Neural cell (in vitro differentiated cells): ENCODE results near the gene HSD3B1. TPM values are rescaled to one million over a fixed set of nuclear protein-coding genes. Genes with fewer than 3 reads are reported as not detected.

ENCODE experiments used
- H2AFZ ChIP-seq: fragments of 200-600, 300-800 bp; sonication (generic), shearing (Covaris generic); 2 replicates; pipeline ENCODE4 v1.6.0; 2014; ENCODE audit warnings: low read depth, mild to moderate bottlenecking, antibody characterized with exemption, low read length, moderate library complexity
- H3F3A ChIP-seq: fragments of 200-600 bp; shearing (Covaris generic); 2 replicates; pipeline ENCODE4 v1.6.1; 2016; ENCODE audit warnings: mild to moderate bottlenecking, moderate library complexity, mixed read lengths, antibody characterized with exemption, low read length; ENCODE audit not compliant: insufficient read depth, poor library complexity, severe bottlenecking
- H3K27ac ChIP-seq: fragments of 200-600, 300-800 bp; sonication (generic), shearing (Covaris generic); 2 replicates; pipeline ENCODE4 v1.5.1; 2014; ENCODE audit warnings: mild to moderate bottlenecking, low read length, moderate library complexity
- H3K27me3 ChIP-seq: fragments of 300-800, 200-600 bp; sonication (generic), shearing (Covaris generic); 2 replicates; pipeline ENCODE4 v1.6.0; 2014; ENCODE audit warnings: mild to moderate bottlenecking, low read depth, low read length, moderate library complexity; ENCODE audit not compliant: insufficient read depth
- H3K36me3 ChIP-seq: fragments of 300-800, 200-600 bp; sonication (generic), shearing (Covaris generic); 2 replicates; pipeline ENCODE4 v1.5.1; 2014; ENCODE audit warnings: mild to moderate bottlenecking, antibody characterized with exemption, low read length, moderate library complexity; ENCODE audit not compliant: insufficient read depth
- H3K4me2 ChIP-seq: fragments of 300-800, 200-600 bp; sonication (generic), shearing (Covaris generic); 2 replicates; pipeline ENCODE4 v1.6.0; 2014; ENCODE audit warnings: mild to moderate bottlenecking, low read length
- H3K4me3 ChIP-seq: fragments of 300-800, 200-600 bp; sonication (generic), shearing (Covaris generic); 2 replicates; pipeline ENCODE4 v1.5.1; 2014; ENCODE audit warnings: mild to moderate bottlenecking, low read length, moderate library complexity
- H3K79me2 ChIP-seq: fragments of 200-600 bp; shearing (Covaris generic); replicated peaks from 2 replicates; pipeline ENCODE4 v1.6.0; 2014; ENCODE audit warnings: mild to moderate bottlenecking, low read length, moderate library complexity; ENCODE audit not compliant: insufficient read depth
- H3K9ac ChIP-seq: fragments of 300-800, 200-600 bp; sonication (generic), shearing (Covaris generic); 2 replicates; pipeline ENCODE4 v1.6.1; 2016; ENCODE audit warnings: mild to moderate bottlenecking, low read length, mixed read lengths
- H3K9me2 ChIP-seq: fragments of 200-600 bp; shearing (Covaris generic); 2 replicates; pipeline ENCODE4 v1.6.1; 2016; ENCODE audit warnings: mild to moderate bottlenecking, low read length, mixed read lengths; ENCODE audit not compliant: insufficient read depth
- H3K9me3 ChIP-seq: fragments of 200-600, 300-800 bp; sonication (generic), shearing (Covaris generic); 2 replicates; pipeline ENCODE4 v1.6.1; 2016; ENCODE audit warnings: mild to moderate bottlenecking, mixed run types, low read length, moderate library complexity, mixed read lengths
- H4K20me1 ChIP-seq: fragments of 200-600 bp; shearing (Covaris generic); 2 replicates; pipeline ENCODE4 v1.6.1; 2016; ENCODE audit warnings: mild to moderate bottlenecking, mixed run types; ENCODE audit not compliant: insufficient read depth
- CTCF ChIP-seq: fragments of 450-650 bp; IDR thresholded peaks from 2 replicates; pipeline ENCODE4 v1.5.1; 2014; ENCODE audit warnings: antibody characterized with exemption, mild to moderate bottlenecking, moderate library complexity; ENCODE audit not compliant: poor library complexity, severe bottlenecking
- EP300 ChIP-seq: fragments of 450-650 bp; conservative IDR thresholded peaks from 2 replicates; pipeline ENCODE4 v1.6.1; 2014; ENCODE audit warnings: antibody characterized with exemption, mild to moderate bottlenecking, moderate library complexity; ENCODE audit not compliant: poor library complexity, severe bottlenecking
- EZH2 ChIP-seq: fragments of 200-600, 300-800 bp; shearing (Covaris generic), sonication (generic); IDR thresholded peaks from 2 replicates; pipeline ENCODE4 v1.6.1; 2014; ENCODE audit warnings: antibody characterized with exemption, low read length, borderline replicate concordance, mild to moderate bottlenecking; ENCODE audit not compliant: insufficient read depth, poor library complexity, severe bottlenecking
- MXI1 ChIP-seq: fragments of 450-650 bp; conservative IDR thresholded peaks from 2 replicates; pipeline ENCODE4 v1.6.1; 2014; ENCODE audit warnings: antibody characterized with exemption, mild to moderate bottlenecking; ENCODE audit not compliant: poor library complexity, severe bottlenecking
- POLR2AphosphoS5 ChIP-seq: IDR thresholded peaks from 2 replicates; pipeline ENCODE4 v1.6.1; 2012
- RAD21 ChIP-seq: fragments of 450-650 bp; conservative IDR thresholded peaks from 2 replicates; pipeline ENCODE4 v1.6.1; 2014; ENCODE audit warnings: antibody characterized with exemption, mild to moderate bottlenecking, moderate library complexity
- SMC3 ChIP-seq: fragments of 450-650 bp; conservative IDR thresholded peaks from 2 replicates; pipeline ENCODE4 v1.6.1; 2014; ENCODE audit warnings: antibody characterized with exemption, mild to moderate bottlenecking, moderate library complexity; ENCODE audit not compliant: poor library complexity
- TAF1 ChIP-seq: IDR thresholded peaks from 2 replicates; pipeline ENCODE4 v1.6.1; 2012; ENCODE audit warnings: low read depth
- polyA plus RNA-seq: library from polyadenylated mRNA; depleted of rRNA; stranded (reverse); fragments of >200 nt; gene quantifications from 2 replicates; pipeline ENCODE4 v1.2.3, GENCODE V29; 2014
- TF ChIP-seq, protein P1 (sequence below): IDR thresholded peaks from 2 replicates; pipeline ENCODE4 v1.6.1; 2012; ENCODE audit warnings: borderline replicate concordance

Gene HSD3B1
- polyA plus RNA-seq, 1 donor from 2014 or later: not detected

- H3K4me2 ChIP-seq: no peak overlapping the region
- H3K27me3 ChIP-seq: no peaks in the 10 kb centered on the region
- H2AFZ ChIP-seq: no peak overlapping the region
- H3K9me2 ChIP-seq: no peaks in the 10 kb centered on the region
- H3K9ac ChIP-seq: no peak overlapping the region
- H3K4me3 ChIP-seq: no peak overlapping the region
- no peaks in the 10 kb centered on the region for H3K36me3 ChIP-seq
- no peak overlapping the region for H3K27ac ChIP-seq
- H3K79me2 ChIP-seq: no peaks in the 10 kb centered on the region
- no peaks in the 10 kb centered on the region for H4K20me1 ChIP-seq
- TF ChIP-seq SMC3 (no peak), EZH2 (no peak), CTCF (no peak), RAD21 (no peak), TAF1 (no peak), MXI1 (no peak), EP300 (no peak), POLR2AphosphoS5 (no peak)
- TF ChIP-seq, protein P1, sequence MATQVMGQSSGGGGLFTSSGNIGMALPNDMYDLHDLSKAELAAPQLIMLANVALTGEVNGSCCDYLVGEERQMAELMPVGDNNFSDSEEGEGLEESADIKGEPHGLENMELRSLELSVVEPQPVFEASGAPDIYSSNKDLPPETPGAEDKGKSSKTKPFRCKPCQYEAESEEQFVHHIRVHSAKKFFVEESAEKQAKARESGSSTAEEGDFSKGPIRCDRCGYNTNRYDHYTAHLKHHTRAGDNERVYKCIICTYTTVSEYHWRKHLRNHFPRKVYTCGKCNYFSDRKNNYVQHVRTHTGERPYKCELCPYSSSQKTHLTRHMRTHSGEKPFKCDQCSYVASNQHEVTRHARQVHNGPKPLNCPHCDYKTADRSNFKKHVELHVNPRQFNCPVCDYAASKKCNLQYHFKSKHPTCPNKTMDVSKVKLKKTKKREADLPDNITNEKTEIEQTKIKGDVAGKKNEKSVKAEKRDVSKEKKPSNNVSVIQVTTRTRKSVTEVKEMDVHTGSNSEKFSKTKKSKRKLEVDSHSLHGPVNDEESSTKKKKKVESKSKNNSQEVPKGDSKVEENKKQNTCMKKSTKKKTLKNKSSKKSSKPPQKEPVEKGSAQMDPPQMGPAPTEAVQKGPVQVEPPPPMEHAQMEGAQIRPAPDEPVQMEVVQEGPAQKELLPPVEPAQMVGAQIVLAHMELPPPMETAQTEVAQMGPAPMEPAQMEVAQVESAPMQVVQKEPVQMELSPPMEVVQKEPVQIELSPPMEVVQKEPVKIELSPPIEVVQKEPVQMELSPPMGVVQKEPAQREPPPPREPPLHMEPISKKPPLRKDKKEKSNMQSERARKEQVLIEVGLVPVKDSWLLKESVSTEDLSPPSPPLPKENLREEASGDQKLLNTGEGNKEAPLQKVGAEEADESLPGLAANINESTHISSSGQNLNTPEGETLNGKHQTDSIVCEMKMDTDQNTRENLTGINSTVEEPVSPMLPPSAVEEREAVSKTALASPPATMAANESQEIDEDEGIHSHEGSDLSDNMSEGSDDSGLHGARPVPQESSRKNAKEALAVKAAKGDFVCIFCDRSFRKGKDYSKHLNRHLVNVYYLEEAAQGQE: no peak
- H3K9me3 ChIP-seq: no peaks in the 10 kb centered on the region
- no peaks in the 10 kb centered on the region for H3F3A ChIP-seq
Measured at GRCh38 chr1:119488216-119488615, 18.8 kb upstream of the HSD3B1 start.

DNA sequence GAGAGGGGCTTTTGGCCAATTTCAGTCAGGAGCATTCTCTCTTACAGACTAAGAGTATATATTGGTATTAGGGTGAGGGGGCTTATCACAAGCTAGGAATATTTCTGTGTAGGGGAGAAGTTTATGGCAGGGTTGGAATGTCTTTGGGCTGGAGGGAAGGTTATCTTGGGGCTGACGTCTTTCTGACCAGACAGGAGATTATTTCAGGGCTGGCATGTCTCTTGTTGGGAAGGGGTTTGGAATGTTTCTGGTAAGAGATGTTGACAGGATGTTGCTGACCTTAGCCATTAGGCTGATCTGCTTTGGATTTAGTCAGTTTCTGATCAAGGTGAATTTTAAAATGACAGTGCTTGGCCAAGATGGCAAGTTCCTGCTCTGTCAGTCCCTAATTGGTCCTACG, 17.8 kb upstream of the HSD3B1 start:
- Histone ChIP-seq H3K9me3 (no peaks in the 10 kb centered on the region), H3K4me2 (no peak overlapping the region), H3F3A (no peaks in the 10 kb centered on the region), H3K9me2 (no peaks in the 10 kb centered on the region), H3K27ac (no peak overlapping the region), H2AFZ (no peak overlapping the region), H3K9ac (no peak overlapping the region), H3K79me2 (no peaks in the 10 kb centered on the region), H4K20me1 (no peaks in the 10 kb centered on the region), H3K36me3 (no peaks in the 10 kb centered on the region), H3K4me3 (no peak overlapping the region), H3K27me3 (no peaks in the 10 kb centered on the region)
- no peak for TF ChIP-seq RAD21
- TF ChIP-seq, protein P1: no peak
- no peak for TF ChIP-seq EP300
- TF ChIP-seq SMC3: no peak
- TF ChIP-seq EZH2: no peak
- no peak for TF ChIP-seq POLR2AphosphoS5
- no peak for TF ChIP-seq CTCF
- TF ChIP-seq TAF1: no peak
- TF ChIP-seq MXI1: no peak
